ENCODE data around the gene CCDC85B.
A peak's percentile ranks its signal among the peaks of the same experiment; 100 is the strongest.

- TF ChIP-seq POLR2A (IDR thresholded peaks at IDR 0.05) (peak in 2 of 3 donors; percentile 42 to 55), POLR2AphosphoS5 (IDR thresholded peaks at IDR 0.05) (peak; percentile 91 to 95 (median 92))
- TF ChIP-seq, protein P1, sequence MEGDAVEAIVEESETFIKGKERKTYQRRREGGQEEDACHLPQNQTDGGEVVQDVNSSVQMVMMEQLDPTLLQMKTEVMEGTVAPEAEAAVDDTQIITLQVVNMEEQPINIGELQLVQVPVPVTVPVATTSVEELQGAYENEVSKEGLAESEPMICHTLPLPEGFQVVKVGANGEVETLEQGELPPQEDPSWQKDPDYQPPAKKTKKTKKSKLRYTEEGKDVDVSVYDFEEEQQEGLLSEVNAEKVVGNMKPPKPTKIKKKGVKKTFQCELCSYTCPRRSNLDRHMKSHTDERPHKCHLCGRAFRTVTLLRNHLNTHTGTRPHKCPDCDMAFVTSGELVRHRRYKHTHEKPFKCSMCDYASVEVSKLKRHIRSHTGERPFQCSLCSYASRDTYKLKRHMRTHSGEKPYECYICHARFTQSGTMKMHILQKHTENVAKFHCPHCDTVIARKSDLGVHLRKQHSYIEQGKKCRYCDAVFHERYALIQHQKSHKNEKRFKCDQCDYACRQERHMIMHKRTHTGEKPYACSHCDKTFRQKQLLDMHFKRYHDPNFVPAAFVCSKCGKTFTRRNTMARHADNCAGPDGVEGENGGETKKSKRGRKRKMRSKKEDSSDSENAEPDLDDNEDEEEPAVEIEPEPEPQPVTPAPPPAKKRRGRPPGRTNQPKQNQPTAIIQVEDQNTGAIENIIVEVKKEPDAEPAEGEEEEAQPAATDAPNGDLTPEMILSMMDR (IDR thresholded peaks at IDR 0.05 in 8 of 11, conservative IDR thresholded peaks at IDR 0.05 in 3 of 11) = peak; percentile 85 to 96 (median 94)
Observed at GRCh38 chr11:65860278-65861164, 30.0 kb upstream of the CCDC85B start, which contains the start of gene MUS81.

Measured in spleen (tissue), 7 donors.